Measurements from ENCODE around the gene SLIT3.

GRCh38 chr5:168899264-168899663 is 401.7 kb downstream of the SLIT3 start:
- no peak for TF ChIP-seq CTCF (IDR thresholded peaks at IDR 0.05)
- no peak for TF ChIP-seq POLR2AphosphoS5 (IDR thresholded peaks at IDR 0.05)
